HL-60 (cell line): ENCODE results near the gene ATP9B.

Experiments
- DNase-seq, 2 experiments: peaks; one replicate each; pipeline ENCODE4 v3.0.0-alpha.2; 2010 to 2020; ENCODE audit warnings: low read depth in 1 of 2, low spot score in 1 of 2
- H3K27ac ChIP-seq: fragments of 250-450 bp; sonication (Bioruptor Pico); replicated peaks from 2 replicates; pipeline ENCODE4 v1.5.1; 2020; ENCODE audit warnings: mild to moderate bottlenecking, moderate library complexity
- H3K27me3 ChIP-seq: fragments of 250-450 bp; sonication (Bioruptor Pico); 2 replicates; pipeline ENCODE4 v1.5.1; 2021; ENCODE audit warnings: mild to moderate bottlenecking, moderate library complexity; ENCODE audit not compliant: insufficient read depth, poor library complexity, severe bottlenecking
- H3K4me3 ChIP-seq: replicated peaks from 2 replicates; pipeline ENCODE4 v1.5.1; 2011; ENCODE audit warnings: mild to moderate bottlenecking, control low read depth, low read length; ENCODE audit not compliant: insufficient read depth
- GABPA ChIP-seq: IDR thresholded peaks from 2 replicates; pipeline ENCODE4 v1.6.1; 2012; ENCODE audit warnings: low read depth
- POLR2AphosphoS5 ChIP-seq: IDR thresholded peaks from 2 replicates; pipeline ENCODE4 v1.6.1; 2012; ENCODE audit warnings: low read depth
- REST ChIP-seq: IDR thresholded peaks from 2 replicates; pipeline ENCODE4 v1.6.1; 2012; ENCODE audit warnings: low read depth; ENCODE audit not compliant: insufficient replicate concordance
- SPI1 ChIP-seq: IDR thresholded peaks from 2 replicates; pipeline ENCODE4 v1.6.1; 2012; ENCODE audit warnings: low read depth, mild to moderate bottlenecking, borderline replicate concordance
- TF ChIP-seq, protein P1 (sequence below): IDR thresholded peaks from one replicate; pipeline ENCODE4 v1.5.1; 2011; ENCODE audit warnings: low read length, control low read depth, inconsistent platforms; ENCODE audit not compliant: insufficient read depth

ATP9B gene

DNA sequence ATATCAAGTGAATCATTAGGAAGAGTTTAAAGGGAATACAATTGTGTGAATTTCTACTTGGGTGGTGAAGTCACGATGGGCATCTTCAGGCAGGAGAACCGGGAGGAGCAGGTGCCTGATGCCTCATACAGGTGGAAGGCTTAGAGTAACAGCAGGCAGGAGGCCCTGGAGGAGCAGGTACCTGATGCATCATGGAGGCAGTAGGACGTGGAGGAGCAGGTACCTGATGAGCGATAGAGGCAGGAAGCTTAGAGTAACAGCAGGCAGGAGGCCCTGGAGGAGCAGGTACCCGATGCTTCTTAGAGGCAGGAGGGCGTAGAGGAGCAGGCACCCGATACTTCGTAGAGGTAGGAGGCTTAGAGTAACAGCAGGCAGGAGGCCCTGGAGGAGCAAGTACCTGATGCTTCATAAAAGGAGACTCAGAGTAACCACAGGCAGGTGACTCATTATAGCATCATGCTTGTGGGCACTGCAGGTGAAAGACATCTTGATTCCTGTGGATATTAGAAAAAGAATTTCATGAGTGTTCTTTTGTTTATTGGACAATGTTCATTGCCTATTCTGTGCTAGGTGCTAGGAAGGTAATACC lies 133.9 kb downstream of the ATP9B start:
- no peak for DNase-seq
- H3K27me3 ChIP-seq = no peaks in the 10 kb centered on the region

DNA sequence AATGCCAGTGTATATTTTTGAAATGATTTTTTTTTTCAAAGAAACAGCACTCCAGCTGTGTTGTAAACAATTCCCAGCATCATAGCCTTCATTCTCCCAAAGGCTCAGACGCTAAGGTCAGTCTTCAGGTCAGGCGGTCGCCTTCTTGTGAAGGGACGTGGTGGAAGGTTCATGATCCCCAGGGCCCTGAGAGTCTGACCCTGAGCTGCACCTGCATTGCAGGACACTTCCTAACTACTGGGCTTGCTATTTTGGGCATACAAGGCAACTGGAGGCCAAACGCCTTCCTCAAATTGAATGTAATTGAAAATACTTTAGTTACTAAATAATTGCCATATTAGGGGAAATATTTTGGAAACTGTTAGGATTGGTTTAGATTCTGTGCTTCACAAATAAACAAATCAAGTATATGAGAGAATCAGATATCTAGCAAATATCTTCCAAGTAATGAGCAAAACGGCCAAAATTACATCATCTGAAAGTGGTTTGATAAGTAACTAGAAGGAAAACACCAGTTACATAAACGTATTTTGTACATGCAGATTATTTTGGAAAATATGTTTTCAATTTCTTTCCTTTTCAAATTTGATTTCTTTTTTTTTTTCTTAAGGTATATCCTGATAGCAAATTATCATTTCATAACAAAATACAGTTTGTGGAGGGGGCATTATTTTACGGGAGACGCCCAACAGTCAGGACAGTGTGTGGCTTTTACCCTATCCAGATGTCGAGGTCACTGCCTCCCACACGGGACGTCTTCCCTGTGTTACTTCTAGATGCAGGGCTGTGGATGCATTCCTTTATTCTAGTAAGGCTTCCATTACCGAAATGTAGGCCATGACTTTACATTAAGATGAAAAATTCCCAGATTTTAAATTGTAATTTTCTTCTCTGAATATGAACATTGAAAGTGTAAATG lies 136.0 kb downstream of the ATP9B start:
- no peak for DNase-seq
- Histone ChIP-seq H3K27me3 (no peaks in the 10 kb centered on the region), H3K4me3 (no peak overlapping the region), H3K27ac (no peak overlapping the region)
- TF ChIP-seq REST (no peak), POLR2AphosphoS5 (no peak), GABPA (no peak), SPI1 (no peak)
- TF ChIP-seq, protein P1, sequence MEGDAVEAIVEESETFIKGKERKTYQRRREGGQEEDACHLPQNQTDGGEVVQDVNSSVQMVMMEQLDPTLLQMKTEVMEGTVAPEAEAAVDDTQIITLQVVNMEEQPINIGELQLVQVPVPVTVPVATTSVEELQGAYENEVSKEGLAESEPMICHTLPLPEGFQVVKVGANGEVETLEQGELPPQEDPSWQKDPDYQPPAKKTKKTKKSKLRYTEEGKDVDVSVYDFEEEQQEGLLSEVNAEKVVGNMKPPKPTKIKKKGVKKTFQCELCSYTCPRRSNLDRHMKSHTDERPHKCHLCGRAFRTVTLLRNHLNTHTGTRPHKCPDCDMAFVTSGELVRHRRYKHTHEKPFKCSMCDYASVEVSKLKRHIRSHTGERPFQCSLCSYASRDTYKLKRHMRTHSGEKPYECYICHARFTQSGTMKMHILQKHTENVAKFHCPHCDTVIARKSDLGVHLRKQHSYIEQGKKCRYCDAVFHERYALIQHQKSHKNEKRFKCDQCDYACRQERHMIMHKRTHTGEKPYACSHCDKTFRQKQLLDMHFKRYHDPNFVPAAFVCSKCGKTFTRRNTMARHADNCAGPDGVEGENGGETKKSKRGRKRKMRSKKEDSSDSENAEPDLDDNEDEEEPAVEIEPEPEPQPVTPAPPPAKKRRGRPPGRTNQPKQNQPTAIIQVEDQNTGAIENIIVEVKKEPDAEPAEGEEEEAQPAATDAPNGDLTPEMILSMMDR = no peak

More for the DNA sequence above, 133.9 kb downstream of the ATP9B start:
- Histone ChIP-seq H3K4me3 (no peak overlapping the region), H3K27ac (no peak overlapping the region)
- TF ChIP-seq SPI1 = no peak

- Histone ChIP-seq H3K4me3 (no peak overlapping the region), H3K27ac (no peak overlapping the region), H3K27me3 (no peaks in the 10 kb centered on the region)
- DNase-seq = no peak
- TF ChIP-seq SPI1 (no peak), GABPA (no peak), REST (no peak), POLR2AphosphoS5 (no peak)
- TF ChIP-seq, protein P1 = no peak
Observed at GRCh38 chr18:79206444-79206843, 137.2 kb downstream of the ATP9B start.

DNA sequence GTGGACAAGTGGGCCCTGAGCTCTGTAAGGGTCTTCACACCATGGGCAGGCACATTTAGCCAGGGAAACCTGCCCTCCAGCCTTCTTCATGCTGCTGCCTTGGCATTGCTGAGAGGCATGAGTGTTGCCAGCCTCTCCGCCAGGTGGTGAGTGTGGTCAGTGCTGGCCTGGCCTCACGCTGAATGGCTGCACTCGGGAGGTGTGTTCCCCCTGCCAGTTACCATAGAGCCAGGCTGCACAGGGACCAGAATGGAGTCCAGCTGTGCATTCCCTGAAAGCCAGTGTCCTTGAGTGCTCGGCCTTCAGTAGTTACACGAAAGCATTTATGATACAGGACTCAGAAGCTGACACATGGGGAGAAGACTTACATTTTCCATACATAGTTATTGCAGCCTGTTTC lies 139.7 kb downstream of the ATP9B start:
- no peak for DNase-seq
- TF ChIP-seq REST (no peak), POLR2AphosphoS5 (no peak), SPI1 (no peak), GABPA (no peak)
- TF ChIP-seq, protein P1 = no peak

More for the DNA sequence above, 139.7 kb downstream of the ATP9B start:
- no peak overlapping the region for H3K27ac ChIP-seq
- H3K27me3 ChIP-seq = no peaks in the 10 kb centered on the region
- no peak overlapping the region for H3K4me3 ChIP-seq
